B cell (primary cell): ENCODE results near the gene CACNB4.
"Not testable (repeated sequence)": the region's sequence is repeated elsewhere in the genome, so short reads cannot be mapped to it uniquely, and the experiment has no call there.

ENCODE experiments used
- CTCF ChIP-seq: fragments of 200-600 bp; IDR thresholded peaks from one replicate; pipeline ENCODE4 v1.8.0; 2022; ENCODE audit warnings: antibody characterized with exemption, mild to moderate bottlenecking
- EZH2 ChIP-seq: IDR thresholded peaks from 2 replicates; pipeline ENCODE4 v1.6.1; 2012; ENCODE audit warnings: borderline replicate concordance, low read depth, mild to moderate bottlenecking, moderate library complexity, low read length; ENCODE audit not compliant: insufficient read depth, poor library complexity, severe bottlenecking

- TF ChIP-seq EZH2, CTCF: not testable (repeated sequence)
Observed at GRCh38 chr2:152107140-152107539, 8.3 kb upstream of the CACNB4 start.
